Subcutaneous abdominal adipose tissue (tissue), 5 donors: ENCODE data around the gene DAG1.

Experiments used
- H3K27ac ChIP-seq: one replicate; pipeline ENCODE4 v1.7.0; 2013; ENCODE audit warnings: low read depth, mild to moderate bottlenecking, inconsistent platforms, low read length, moderate library complexity
- H3K27me3 ChIP-seq, 5 donors: one replicate each; pipeline ENCODE4 v1.7.0; 2013; ENCODE audit warnings: low read length in 5 of 5, inconsistent platforms in 1 of 5; ENCODE audit not compliant: control insufficient read depth in 5 of 5, insufficient read depth in 4 of 5
- H3K36me3 ChIP-seq, 5 donors: one replicate each; pipeline ENCODE4 v1.7.0; 2013; ENCODE audit warnings: low read length in 5 of 5; ENCODE audit not compliant: control insufficient read depth in 5 of 5, insufficient read depth in 5 of 5
- H3K4me1 ChIP-seq, 5 donors: one replicate each; pipeline ENCODE4 v1.7.0; 2013; ENCODE audit warnings: low read length in 5 of 5, mild to moderate bottlenecking in 3 of 5, moderate library complexity in 1 of 5; ENCODE audit not compliant: control insufficient read depth in 5 of 5, insufficient read depth in 5 of 5
- H3K4me3 ChIP-seq, 5 donors: one replicate each; pipeline ENCODE4 v1.7.0; 2013; ENCODE audit warnings: low read length in 5 of 5, low read depth in 1 of 5
- H3K9ac ChIP-seq, 5 donors: one replicate each; pipeline ENCODE4 v1.7.0; 2013; ENCODE audit warnings: low read length in 5 of 5, mild to moderate bottlenecking in 4 of 5, moderate library complexity in 3 of 5
- H3K9me3 ChIP-seq, 5 donors: one replicate each; pipeline ENCODE4 v1.7.0; 2013; ENCODE audit warnings: low read length in 5 of 5; ENCODE audit not compliant: control insufficient read depth in 5 of 5
- donor health status: healthy.
- donor health status: healthy.
- donor health status: healthy.
- donor health status: healthy.
- donor health status: healthy.

The DAG1 gene

DNA sequence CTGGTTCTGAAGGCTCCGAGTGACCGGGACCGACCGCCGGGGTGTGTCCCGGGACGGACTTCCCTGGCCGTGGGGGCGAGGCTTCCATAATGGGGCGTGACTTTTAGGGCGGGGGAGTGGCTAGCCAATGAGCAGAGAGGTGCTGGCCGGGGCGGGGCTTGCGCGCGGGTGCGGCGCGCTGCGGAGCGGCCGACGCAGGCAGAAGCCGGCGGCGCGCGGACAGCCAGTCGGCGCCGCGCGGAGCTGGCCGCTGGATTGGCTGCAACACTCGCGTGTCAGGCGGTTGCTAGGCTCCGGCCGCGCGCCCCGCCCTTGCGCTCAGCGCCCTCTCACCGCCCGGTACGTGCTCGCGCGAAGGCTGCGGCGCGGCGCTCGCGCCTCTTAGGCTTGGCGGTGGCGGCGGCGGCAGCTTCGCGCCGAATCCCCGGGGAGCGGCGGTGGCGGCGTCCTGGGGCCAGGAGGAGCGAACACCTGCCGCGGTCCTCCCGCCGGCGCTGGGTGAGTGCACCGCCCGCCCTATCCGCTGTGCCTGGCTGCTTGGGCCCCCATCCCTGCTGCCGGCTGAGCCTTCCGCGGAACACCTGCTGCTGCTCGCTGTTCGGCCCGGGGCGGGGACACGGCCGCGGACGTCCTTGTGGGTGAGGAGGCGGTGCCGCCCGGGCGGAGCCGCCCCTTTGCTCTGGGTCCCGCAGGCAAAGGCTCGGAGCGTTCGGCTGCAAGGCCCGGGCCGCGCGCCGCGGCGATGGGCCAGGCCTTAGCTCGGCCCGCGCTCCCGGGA, at the start of gene DAG1:
Gene DAG1 (plus strand): TSS at position 332 of the 778 bp plus-strand sequence. CDS start 40,268 bp downstream, outside the sequence.
- Histone ChIP-seq H3K27ac (peak within 1 kb of the TSS; percentile 95), H3K9me3 (no peaks in the 10 kb centered on the region), H3K27me3 (no peaks in the 10 kb centered on the region), H3K4me3 (peak within 1 kb of the TSS; percentile 74 to 85 (median 79)), H3K36me3 (no peaks in the 10 kb centered on the region), H3K4me1 (peaks cover 5 to 31% (median 27%) of the 10 kb centered on the region in 5 donors), H3K9ac (peak within 1 kb of the TSS; percentile 81 to 96 (median 86))

GRCh38 chr3:49421890-49422378, 48.1 kb upstream of the DAG1 start:
- peaks cover 0 to 59% (median 43%) of the 10 kb centered on the region in 5 donors for H3K36me3 ChIP-seq
- H3K9me3 ChIP-seq = no peaks in the 10 kb centered on the region
- H3K9ac ChIP-seq = peak overlapping the region in 1 of 5 donors; percentile 19
- peaks cover 0 to 31% (median 24%) of the 10 kb centered on the region in 5 donors for H3K4me1 ChIP-seq
- peak overlapping the region in 4 of 5 donors; percentile 4 to 47 (median 32) for H3K4me3 ChIP-seq
- H3K27ac ChIP-seq = no peak overlapping the region
- H3K27me3 ChIP-seq = no peaks in the 10 kb centered on the region

DNA sequence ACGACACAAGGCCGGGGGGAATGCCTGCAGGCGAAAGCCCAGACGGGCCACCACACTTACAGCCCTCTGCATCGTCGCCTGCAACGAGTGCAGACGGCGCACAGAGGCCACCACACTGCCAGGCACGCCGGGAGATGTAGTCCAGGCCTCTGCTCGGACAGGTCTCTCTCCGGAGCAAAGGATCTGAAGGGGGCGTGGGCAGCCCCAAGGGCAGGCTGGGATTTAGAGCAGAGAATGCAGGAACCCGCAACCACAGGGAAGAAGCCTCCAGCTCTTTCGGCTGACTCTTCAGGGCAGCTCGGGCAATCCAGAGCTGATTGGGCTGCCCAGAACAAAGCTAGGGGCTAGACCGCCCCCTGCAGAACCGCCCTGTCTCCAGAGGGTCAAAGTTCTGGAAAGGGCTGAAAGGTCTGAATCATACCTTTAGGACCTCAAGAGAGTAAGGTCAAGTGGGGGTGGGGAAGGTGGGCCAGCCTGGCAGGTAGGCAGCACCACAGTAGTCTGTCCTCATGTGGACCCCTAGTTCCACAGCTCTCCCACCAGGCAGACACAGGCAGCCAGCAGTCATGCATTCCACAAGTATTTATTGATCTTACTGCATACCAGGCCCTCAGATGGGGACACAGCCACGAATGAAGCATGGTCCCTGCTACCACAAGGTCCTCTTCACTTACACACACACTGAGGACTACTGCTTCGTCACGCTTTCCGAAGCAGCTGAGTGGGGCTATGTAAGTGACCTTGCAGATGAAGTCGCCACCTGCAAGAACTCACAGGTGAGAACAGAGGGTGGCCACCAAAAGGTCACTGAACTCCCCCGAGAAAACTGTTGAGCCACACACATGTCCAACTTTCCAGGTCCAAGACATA, 47.5 kb upstream of the DAG1 start, which contains the start of gene AMT:
Gene AMT (minus strand): TSS at position 95 of the 870 bp plus-strand sequence. CDS start 23 bp downstream, at position 72.
- Histone ChIP-seq H3K27ac (no peak within 1 kb of the TSS), H3K27me3 (no peaks in the 10 kb centered on the region), H3K9ac (peak within 1 kb of the TSS in 1 of 5 donors; percentile 19), H3K4me3 (peak within 1 kb of the TSS in 4 of 5 donors; percentile 4 to 47 (median 32)), H3K36me3 (peaks cover 0 to 53% (median 36%) of the 10 kb centered on the region in 5 donors), H3K9me3 (no peaks in the 10 kb centered on the region), H3K4me1 (peaks cover 0 to 30% (median 19%) of the 10 kb centered on the region in 5 donors)

GRCh38 chr3:49424816-49425215, 45.3 kb upstream of the DAG1 start:
- Histone ChIP-seq H3K27ac (peak overlapping the region; percentile 50), H3K9me3 (no peaks in the 10 kb centered on the region), H3K4me3 (no peak overlapping the region), H3K9ac (no peak overlapping the region), H3K36me3 (peaks cover 0 to 38% (median 26%) of the 10 kb centered on the region in 5 donors), H3K4me1 (peaks cover 0 to 41% (median 30%) of the 10 kb centered on the region in 5 donors), H3K27me3 (no peaks in the 10 kb centered on the region)

DNA sequence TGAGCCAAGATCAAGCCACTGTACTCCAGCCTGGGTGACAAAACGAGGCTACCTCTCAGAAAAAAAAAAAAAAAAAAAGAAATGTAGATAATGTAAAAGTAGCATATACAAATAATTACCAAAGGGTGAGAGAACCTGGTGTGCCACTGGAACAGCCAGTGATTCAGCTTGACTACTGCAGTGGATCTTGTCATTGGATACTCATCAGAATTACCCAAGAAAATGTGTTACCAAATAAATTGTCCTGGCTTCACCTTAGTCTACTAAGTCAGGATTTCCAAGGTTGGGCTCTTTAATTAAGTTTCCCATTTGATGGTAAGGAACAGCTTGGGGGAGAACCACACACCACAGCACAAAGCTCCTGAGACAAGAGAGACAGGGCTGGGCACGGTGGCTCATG, 42.5 kb upstream of the DAG1 start:
- no peaks in the 10 kb centered on the region for H3K27me3 ChIP-seq
- peaks cover 0 to 30% (median 21%) of the 10 kb centered on the region in 5 donors for H3K4me1 ChIP-seq
- no peak overlapping the region for H3K4me3 ChIP-seq
- H3K36me3 ChIP-seq = peaks cover 0 to 29% (median 19%) of the 10 kb centered on the region in 5 donors
- H3K27ac ChIP-seq = no peak overlapping the region
- no peaks in the 10 kb centered on the region for H3K9me3 ChIP-seq
- no peak overlapping the region for H3K9ac ChIP-seq

DNA sequence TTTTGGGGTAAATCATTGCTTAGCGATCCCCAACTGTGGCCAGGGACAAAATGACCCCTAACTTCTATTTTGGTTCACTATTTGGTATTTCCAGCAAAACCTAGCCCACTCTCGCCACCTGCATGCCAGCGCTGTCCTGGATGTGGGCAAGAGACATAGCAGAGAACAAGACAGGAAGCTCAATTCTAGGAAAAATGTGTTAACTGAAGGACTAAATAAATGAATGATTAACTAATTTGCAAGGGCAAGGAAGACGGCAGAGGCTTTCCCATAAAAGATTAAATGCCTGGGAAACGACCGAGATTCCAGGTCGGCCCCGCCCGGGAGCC, 41.4 kb upstream of the DAG1 start:
- Histone ChIP-seq H3K27me3 (no peaks in the 10 kb centered on the region), H3K36me3 (peaks cover 0 to 23% (median 19%) of the 10 kb centered on the region in 5 donors), H3K4me3 (peak overlapping the region; percentile 59 to 87 (median 78)), H3K9ac (peak overlapping the region in 3 of 5 donors; percentile 71 to 80 (median 79)), H3K4me1 (peaks cover 0 to 24% (median 19%) of the 10 kb centered on the region in 5 donors), H3K9me3 (no peaks in the 10 kb centered on the region), H3K27ac (peak overlapping the region; percentile 86)

- Histone ChIP-seq H3K36me3 (no peaks in the 10 kb centered on the region), H3K27me3 (no peaks in the 10 kb centered on the region), H3K4me1 (peaks cover 0 to 4% (median 3%) of the 10 kb centered on the region in 5 donors), H3K9ac (no peak overlapping the region), H3K4me3 (no peak overlapping the region), H3K9me3 (no peaks in the 10 kb centered on the region), H3K27ac (no peak overlapping the region)
Measured at GRCh38 chr3:49434731-49435130, 35.3 kb upstream of the DAG1 start.

DNA sequence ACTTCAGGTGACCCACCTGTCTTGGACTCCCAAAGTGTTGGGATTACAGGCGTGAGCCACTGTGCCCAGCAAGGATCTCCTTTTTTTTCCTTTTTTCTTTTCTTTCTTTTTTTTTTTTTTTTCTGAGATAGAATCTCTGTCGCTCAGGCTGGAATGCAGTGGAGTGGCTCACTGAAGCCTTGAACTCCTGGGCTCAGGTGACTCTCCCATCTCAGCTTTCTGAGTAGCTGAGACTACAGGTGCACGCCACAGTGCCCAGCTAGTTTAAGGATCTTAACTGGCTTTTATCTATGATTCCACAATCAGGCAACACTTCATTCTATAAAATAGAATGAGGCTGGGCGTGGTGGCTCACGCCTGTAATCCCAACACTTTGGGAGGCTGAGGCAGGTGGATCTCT, 24.7 kb upstream of the DAG1 start:
- Histone ChIP-seq H3K4me3 (no peak overlapping the region), H3K4me1 (peaks cover 0 to 22% (median 12%) of the 10 kb centered on the region in 5 donors), H3K27me3 (no peaks in the 10 kb centered on the region), H3K27ac (no peak overlapping the region), H3K36me3 (no peaks in the 10 kb centered on the region), H3K9ac (no peak overlapping the region), H3K9me3 (no peaks in the 10 kb centered on the region)

DNA sequence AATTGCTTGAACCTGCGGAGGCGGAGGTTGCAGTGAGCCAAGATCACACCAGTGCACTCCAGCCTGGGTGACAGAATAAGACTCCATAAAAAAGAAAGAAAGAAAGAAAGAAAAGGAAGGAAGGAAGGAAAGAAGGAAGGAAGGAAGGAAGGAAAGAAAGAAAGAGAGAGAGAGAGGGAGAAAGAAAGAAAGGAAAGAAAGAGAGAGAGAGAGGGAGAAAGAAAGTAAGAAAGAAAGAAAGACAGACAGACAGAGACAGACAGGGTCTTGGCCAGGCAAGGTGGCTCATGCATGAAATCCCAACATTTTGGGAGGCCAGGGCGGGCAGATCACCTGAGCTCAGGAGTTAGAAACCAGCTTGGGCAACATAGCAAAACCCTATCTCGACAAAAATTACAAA, 16.4 kb upstream of the DAG1 start:
- no peak overlapping the region for H3K4me3 ChIP-seq
- no peak overlapping the region for H3K27ac ChIP-seq
- H3K36me3 ChIP-seq = no peaks in the 10 kb centered on the region
- H3K4me1 ChIP-seq = peaks cover 8 to 19% (median 17%) of the 10 kb centered on the region in 5 donors
- H3K27me3 ChIP-seq = no peaks in the 10 kb centered on the region
- H3K9ac ChIP-seq = no peak overlapping the region
- H3K9me3 ChIP-seq = no peaks in the 10 kb centered on the region
